ENCODE results near the gene PMPCA. TPM values are rescaled to one million over a fixed set of nuclear protein-coding genes. Genes with fewer than 3 reads are reported as not detected.

PMPCA gene
- total RNA-seq, 4 donors from 2014 or later, result 14.8 to 33.3 (median 29.8) TPM

DNA sequence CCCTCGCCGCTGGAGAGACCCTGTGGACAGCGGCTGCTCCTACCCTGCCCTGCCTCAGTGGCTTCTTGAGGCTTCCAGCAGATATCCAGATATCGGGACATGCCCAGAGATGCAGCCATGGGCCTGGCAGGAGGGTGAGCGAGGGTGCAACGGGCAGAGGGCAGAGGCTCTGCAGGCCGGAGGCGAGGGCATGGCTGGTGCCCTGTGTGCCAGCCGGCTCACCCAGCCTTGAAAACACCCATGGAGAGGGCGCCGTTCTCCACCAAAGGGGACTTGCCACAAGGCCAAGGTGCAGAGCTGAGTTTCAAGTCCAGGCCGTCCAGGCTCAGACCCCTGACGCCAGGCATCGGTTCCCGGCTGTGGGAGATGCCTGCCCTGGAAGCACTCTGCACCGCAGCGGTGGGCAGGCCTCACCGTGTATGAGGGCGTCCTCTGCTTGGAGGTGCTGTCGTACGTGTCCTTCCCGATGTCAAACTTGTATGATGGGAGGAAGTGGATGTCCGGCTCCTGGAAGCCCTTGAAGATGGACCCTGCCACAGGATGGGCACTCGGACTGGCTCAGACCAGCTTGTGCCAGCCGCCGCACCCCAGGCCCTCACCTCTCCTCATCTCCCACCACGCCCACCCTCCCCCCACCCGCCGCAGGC is 20.3 kb downstream of the PMPCA start:
- TF ChIP-seq, protein P1, sequence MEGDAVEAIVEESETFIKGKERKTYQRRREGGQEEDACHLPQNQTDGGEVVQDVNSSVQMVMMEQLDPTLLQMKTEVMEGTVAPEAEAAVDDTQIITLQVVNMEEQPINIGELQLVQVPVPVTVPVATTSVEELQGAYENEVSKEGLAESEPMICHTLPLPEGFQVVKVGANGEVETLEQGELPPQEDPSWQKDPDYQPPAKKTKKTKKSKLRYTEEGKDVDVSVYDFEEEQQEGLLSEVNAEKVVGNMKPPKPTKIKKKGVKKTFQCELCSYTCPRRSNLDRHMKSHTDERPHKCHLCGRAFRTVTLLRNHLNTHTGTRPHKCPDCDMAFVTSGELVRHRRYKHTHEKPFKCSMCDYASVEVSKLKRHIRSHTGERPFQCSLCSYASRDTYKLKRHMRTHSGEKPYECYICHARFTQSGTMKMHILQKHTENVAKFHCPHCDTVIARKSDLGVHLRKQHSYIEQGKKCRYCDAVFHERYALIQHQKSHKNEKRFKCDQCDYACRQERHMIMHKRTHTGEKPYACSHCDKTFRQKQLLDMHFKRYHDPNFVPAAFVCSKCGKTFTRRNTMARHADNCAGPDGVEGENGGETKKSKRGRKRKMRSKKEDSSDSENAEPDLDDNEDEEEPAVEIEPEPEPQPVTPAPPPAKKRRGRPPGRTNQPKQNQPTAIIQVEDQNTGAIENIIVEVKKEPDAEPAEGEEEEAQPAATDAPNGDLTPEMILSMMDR (IDR thresholded peaks at IDR 0.05; ENCODE audit: low read depth), result no peak

GRCh38 chr9:136431782-136432350 is 21.4 kb downstream of the PMPCA start:
- TF ChIP-seq, protein P1 (IDR thresholded peaks at IDR 0.05; ENCODE audit: low read depth), result no peak

DNA sequence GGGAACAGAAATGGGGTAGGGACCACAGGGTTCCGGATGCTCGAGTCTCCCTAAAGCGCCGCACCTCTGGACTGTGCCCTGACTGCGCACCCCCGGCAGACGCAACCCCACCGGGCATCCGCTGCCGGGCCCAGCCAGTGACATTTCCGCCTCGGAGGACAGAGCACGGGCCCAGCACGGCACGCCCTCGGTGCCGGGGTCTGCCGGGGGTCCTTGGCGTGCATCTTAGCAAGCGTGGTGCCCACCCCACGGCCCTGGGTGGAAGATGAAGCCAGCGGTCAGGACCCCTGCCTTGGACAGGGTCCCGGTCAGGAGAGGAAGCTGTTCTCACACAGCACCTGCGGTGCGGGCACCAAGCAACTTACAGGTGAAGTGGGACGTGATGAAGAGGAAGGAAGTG is 22.1 kb downstream of the PMPCA start:
- TF ChIP-seq, protein P1 (IDR thresholded peaks at IDR 0.05; ENCODE audit: low read depth), result no peak

- TF ChIP-seq, protein P1 (IDR thresholded peaks at IDR 0.05; ENCODE audit: low read depth), result no peak
Measured at GRCh38 chr9:136433043-136433715, 22.7 kb downstream of the PMPCA start.

GRCh38 chr9:136433849-136434579 is 23.6 kb downstream of the PMPCA start:
- TF ChIP-seq, protein P1 (IDR thresholded peaks at IDR 0.05; ENCODE audit: low read depth), result no peak

- TF ChIP-seq, protein P1 (IDR thresholded peaks at IDR 0.05; ENCODE audit: low read depth), result no peak
Measured at GRCh38 chr9:136434580-136435169, 24.2 kb downstream of the PMPCA start.

Data from subcutaneous adipose tissue (tissue), 4 donors.